NCI-H187 treated with DMSO at 0.1 percent for 48 hours (cell line): ENCODE data around the gene TRIM31.
A peak's percentile ranks its signal among the peaks of the same experiment; 100 is the strongest.

ENCODE experiments used
- DNase-seq: peaks from one replicate; lab custom pipeline; 2025; lab: John Stamatoyannopoulos, UW

TRIM31 gene

GRCh38 chr6:30116724-30117123 lies 3.8 kb upstream of the TRIM31 start:
- no peak for DNase-seq

- DNase-seq = no peak
These were observed 951 bp upstream of the TRIM31 start for GRCh38 chr6:30113841-30114240.

GRCh38 chr6:30112402-30112994 lies 392 bp downstream of the TRIM31 start:
- DNase-seq = no peak

- DNase-seq = no peak
These were observed 1.5 kb downstream of the TRIM31 start for GRCh38 chr6:30111266-30111856.

- no peak for DNase-seq
These were observed 8.2 kb downstream of the TRIM31 start for GRCh38 chr6:30104661-30105060.

GRCh38 chr6:30103872-30104179 lies 9.1 kb downstream of the TRIM31 start:
- no peak for DNase-seq

GRCh38 chr6:30102970-30103871 lies 9.7 kb downstream of the TRIM31 start:
- DNase-seq = peak; percentile 16

- DNase-seq = no peak
These were observed 10.4 kb downstream of the TRIM31 start for GRCh38 chr6:30102414-30102969.

GRCh38 chr6:30101444-30102413 lies 11.2 kb downstream of the TRIM31 start:
- no peak for DNase-seq

- no peak for DNase-seq
These were observed 12.1 kb downstream of the TRIM31 start for GRCh38 chr6:30100585-30101443.

GRCh38 chr6:30100154-30100553 lies 12.7 kb downstream of the TRIM31 start:
- DNase-seq = no peak

- no peak for DNase-seq
These were observed 14.8 kb downstream of the TRIM31 start for GRCh38 chr6:30097902-30098768.

- DNase-seq = no peak
These were observed 16.1 kb downstream of the TRIM31 start for GRCh38 chr6:30096829-30097228.

GRCh38 chr6:30093951-30094661 lies 18.8 kb downstream of the TRIM31 start:
- no peak for DNase-seq

GRCh38 chr6:30092852-30093543 lies 19.9 kb downstream of the TRIM31 start:
- no peak for DNase-seq

GRCh38 chr6:30091577-30092381 lies 21.1 kb downstream of the TRIM31 start:
- DNase-seq = no peak

GRCh38 chr6:30087876-30088275 lies 25.0 kb downstream of the TRIM31 start:
- no peak for DNase-seq

- no peak for DNase-seq
These were observed 35.7 kb downstream of the TRIM31 start for GRCh38 chr6:30077218-30077617.
